Activated CD4-positive, alpha-beta T cell treated with anti-CD3 and anti-CD28 coated beads, Interleukin-2, amount 10 ng/mL, durations not matched to agents 7 days and 5 days (primary cell): ENCODE data around the gene PRKAR1B. TPM values are rescaled to one million over a fixed set of nuclear protein-coding genes. Genes with fewer than 3 reads are reported as not detected.

ENCODE experiments used
- CTCF ChIA-PET: fragments of 350-600 bp; sonication (Branson Sonifier 250); formaldehyde crosslinking; loops from one replicate; lab custom pipeline; 2021; ENCODE audit warnings: antibody characterized with exemption; lab: Charles Lee
- POLR2A ChIA-PET: fragments of 350-600 bp; sonication (Branson Sonifier 250); formaldehyde crosslinking; loops from one replicate; lab custom pipeline; 2021; ENCODE audit warnings: antibody characterized with exemption; lab: Charles Lee
- DNase-seq: peaks from one replicate; pipeline ENCODE4 v3.0.0-alpha.2; 2020
- H3K27ac Mint-ChIP-seq: one replicate; pipeline ENCODE4 v1.8.0; 2021; ENCODE audit warnings: mild to moderate bottlenecking, moderate library complexity, mixed read lengths
- H3K27me3 Mint-ChIP-seq: one replicate; pipeline ENCODE4 v1.8.0; 2021; ENCODE audit warnings: mixed read lengths
- H3K36me3 Mint-ChIP-seq: one replicate; pipeline ENCODE4 v1.8.0; 2021; ENCODE audit warnings: low read depth, mixed read lengths
- H3K4me1 Mint-ChIP-seq: one replicate; pipeline ENCODE4 v1.8.0; 2021; ENCODE audit warnings: mixed read lengths
- H3K4me3 Mint-ChIP-seq: one replicate; pipeline ENCODE4 v1.8.0; 2021; ENCODE audit warnings: mild to moderate bottlenecking, moderate library complexity, mixed read lengths
- H3K9me3 Mint-ChIP-seq: one replicate; pipeline ENCODE4 v1.8.0; 2021; ENCODE audit warnings: mixed read lengths
- total RNA-seq, 2 experiments: library from RNA; stranded (reverse); gene quantifications; one replicate each; pipeline ENCODE4 v1.2.3, GENCODE V29; 2021

The PRKAR1B gene
- total RNA-seq, 2 experiments from 2014 or later: 29.8 to 32.5 TPM

GRCh38 chr7:568031-568951 is 158.8 kb downstream of the PRKAR1B start:
- Mint-ChIP-seq H3K4me1 (no peaks in the 10 kb centered on the region), H3K4me3 (no peak overlapping the region), H3K27ac (peak overlapping the region; percentile 44), H3K9me3 (no peaks in the 10 kb centered on the region), H3K27me3 (no peaks in the 10 kb centered on the region), H3K36me3 (no peaks in the 10 kb centered on the region)
- ChIA-PET POLR2A (no interaction called here), CTCF (no interaction called here)
- no peak for DNase-seq

GRCh38 chr7:567305-567883 is 159.7 kb downstream of the PRKAR1B start:
- Mint-ChIP-seq H3K4me3 (no peak overlapping the region), H3K27ac (no peak overlapping the region), H3K27me3 (no peaks in the 10 kb centered on the region), H3K36me3 (no peaks in the 10 kb centered on the region), H3K9me3 (no peaks in the 10 kb centered on the region), H3K4me1 (no peaks in the 10 kb centered on the region)
- DNase-seq: no peak
- POLR2A ChIA-PET: no interaction called here
- CTCF ChIA-PET: interaction anchor here (0.5 kb wide), 1 partner anchor 95 kb away, joined by 4 read pairs; no protein-coding TSS in a partner anchor

GRCh38 chr7:566100-566499 is 161.0 kb downstream of the PRKAR1B start:
- H3K27me3 Mint-ChIP-seq: no peaks in the 10 kb centered on the region

GRCh38 chr7:564176-564865 is 162.8 kb downstream of the PRKAR1B start:
- ChIA-PET CTCF (no interaction called here), POLR2A (no interaction called here)
- no peak overlapping the region for H3K27ac Mint-ChIP-seq
- no peak for DNase-seq
- H3K4me1 Mint-ChIP-seq: no peaks in the 10 kb centered on the region
- H3K27me3 Mint-ChIP-seq: no peaks in the 10 kb centered on the region
- H3K36me3 Mint-ChIP-seq: no peaks in the 10 kb centered on the region
- no peak overlapping the region for H3K4me3 Mint-ChIP-seq
- no peaks in the 10 kb centered on the region for H3K9me3 Mint-ChIP-seq

More at GRCh38 chr7:566100-566499, 161.0 kb downstream of the PRKAR1B start:
- Mint-ChIP-seq H3K4me1 (no peaks in the 10 kb centered on the region), H3K27ac (no peak overlapping the region), H3K4me3 (no peak overlapping the region), H3K9me3 (no peaks in the 10 kb centered on the region), H3K36me3 (no peaks in the 10 kb centered on the region)
- no peak for DNase-seq
- CTCF ChIA-PET: interaction anchor here (1.2 kb wide), 1 partner anchor 18 kb away, joined by 3 read pairs; no protein-coding TSS in a partner anchor
- POLR2A ChIA-PET: no interaction called here

- Mint-ChIP-seq H3K27me3 (no peaks in the 10 kb centered on the region), H3K4me1 (no peaks in the 10 kb centered on the region), H3K27ac (no peak overlapping the region), H3K36me3 (no peaks in the 10 kb centered on the region), H3K9me3 (no peaks in the 10 kb centered on the region), H3K4me3 (no peak overlapping the region)
- CTCF ChIA-PET: no interaction called here
- POLR2A ChIA-PET: no interaction called here
- DNase-seq: no peak
These were observed 163.4 kb downstream of the PRKAR1B start for GRCh38 chr7:563629-564170.

DNA sequence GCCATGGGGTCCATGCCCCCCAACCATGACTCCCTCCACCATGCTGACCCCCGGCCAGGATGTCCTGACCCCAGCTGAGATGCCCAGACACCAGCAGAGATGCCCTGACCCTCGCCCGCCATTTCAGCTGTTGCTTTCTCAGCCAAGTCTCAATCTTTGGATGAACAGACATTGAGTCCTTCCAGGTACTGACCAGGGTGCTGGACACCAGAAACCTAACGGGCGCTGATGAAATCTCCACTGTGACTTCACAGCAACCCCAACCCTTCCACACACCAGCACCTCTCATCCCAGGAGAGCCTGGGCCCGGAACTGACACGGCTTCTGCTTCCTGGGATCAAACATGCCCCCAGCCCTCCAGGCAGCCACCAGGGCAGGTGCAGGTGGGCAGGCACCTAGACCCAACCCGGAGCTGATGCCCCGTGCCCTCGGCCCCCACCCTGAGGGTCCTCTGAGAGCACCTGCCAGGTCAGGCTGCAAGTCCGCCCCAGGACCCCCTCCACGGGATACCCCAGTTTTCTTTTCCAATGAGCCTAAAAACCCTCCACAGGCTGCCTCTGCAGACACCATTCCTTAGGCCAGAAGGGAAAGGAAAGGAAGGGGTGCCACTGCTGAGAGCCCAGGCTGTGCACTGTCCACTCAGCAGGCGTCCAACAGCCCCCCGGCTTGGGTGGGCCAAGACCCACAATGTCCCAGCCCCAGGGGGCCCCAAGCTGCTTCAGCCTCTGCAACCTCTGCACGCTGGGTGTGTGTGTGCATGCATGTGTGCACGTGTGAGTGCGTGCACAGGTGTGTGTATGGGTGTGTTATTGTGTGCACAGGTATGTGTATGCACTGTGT is 164.1 kb downstream of the PRKAR1B start:
- H3K27ac Mint-ChIP-seq: no peak overlapping the region
- POLR2A ChIA-PET: no interaction called here
- H3K27me3 Mint-ChIP-seq: no peaks in the 10 kb centered on the region

GRCh38 chr7:562374-562675 is 164.8 kb downstream of the PRKAR1B start:
- POLR2A ChIA-PET: no interaction called here
- Mint-ChIP-seq H3K9me3 (no peaks in the 10 kb centered on the region), H3K36me3 (no peaks in the 10 kb centered on the region), H3K4me3 (no peak overlapping the region), H3K4me1 (no peaks in the 10 kb centered on the region), H3K27me3 (no peaks in the 10 kb centered on the region), H3K27ac (no peak overlapping the region)
- CTCF ChIA-PET: no interaction called here
- DNase-seq: no peak

More for the DNA sequence above, 164.1 kb downstream of the PRKAR1B start:
- Mint-ChIP-seq H3K36me3 (no peaks in the 10 kb centered on the region), H3K4me3 (no peak overlapping the region), H3K4me1 (no peaks in the 10 kb centered on the region), H3K9me3 (no peaks in the 10 kb centered on the region)
- DNase-seq: no peak
- CTCF ChIA-PET: no interaction called here

GRCh38 chr7:561631-562373 is 165.3 kb downstream of the PRKAR1B start:
- Mint-ChIP-seq H3K4me3 (no peak overlapping the region), H3K36me3 (no peaks in the 10 kb centered on the region), H3K4me1 (no peaks in the 10 kb centered on the region), H3K27ac (no peak overlapping the region), H3K27me3 (no peaks in the 10 kb centered on the region), H3K9me3 (no peaks in the 10 kb centered on the region)
- ChIA-PET POLR2A (no interaction called here), CTCF (no interaction called here)
- DNase-seq: no peak

DNA sequence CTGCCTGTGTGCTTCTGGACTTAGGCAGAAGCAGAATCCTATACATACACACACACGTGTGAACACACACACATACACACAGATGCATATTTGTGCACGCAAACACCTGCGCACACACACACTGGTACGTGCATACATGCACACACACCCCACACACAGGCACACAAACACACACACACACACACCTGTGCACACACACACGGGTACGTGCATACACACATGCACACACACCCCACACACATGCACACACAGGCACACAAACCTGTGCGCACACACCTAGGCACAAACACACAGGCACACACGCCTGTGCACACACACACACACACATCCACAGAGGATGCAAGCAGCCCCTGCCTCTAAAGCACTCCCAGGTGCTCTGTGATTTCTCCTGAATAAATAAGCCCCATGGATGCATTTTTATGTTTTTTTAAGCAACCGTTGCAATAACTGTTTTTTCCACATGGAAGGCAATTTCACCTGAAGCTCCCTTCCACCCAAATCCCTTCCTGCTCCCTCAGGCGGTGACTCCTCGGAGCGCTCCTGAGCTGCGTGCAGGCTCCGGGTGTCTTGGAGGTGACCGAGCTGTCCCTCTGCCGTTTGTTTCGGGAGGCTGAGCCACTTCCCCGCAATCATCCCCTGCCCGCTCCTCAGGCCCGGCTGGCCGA is 166.0 kb downstream of the PRKAR1B start:
- POLR2A ChIA-PET: no interaction called here
- H3K4me1 Mint-ChIP-seq: no peaks in the 10 kb centered on the region

DNA sequence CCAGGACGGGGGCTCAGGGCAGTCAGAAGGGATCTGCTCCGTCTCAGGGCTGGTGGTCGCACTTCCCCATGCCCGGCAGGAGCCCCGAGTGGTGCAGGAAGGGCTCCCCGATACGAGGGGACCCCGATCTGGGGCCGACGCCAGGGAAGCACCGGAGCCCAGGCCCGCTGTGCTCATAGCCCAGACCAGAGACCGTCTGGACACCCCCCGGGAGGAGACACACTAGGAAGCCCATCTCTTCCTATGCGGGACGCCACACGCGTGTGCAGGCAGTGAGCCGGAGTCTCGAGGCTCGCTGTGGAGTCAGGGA is 167.7 kb downstream of the PRKAR1B start:
- no peaks in the 10 kb centered on the region for H3K27me3 Mint-ChIP-seq
- ChIA-PET POLR2A (no interaction called here), CTCF (no interaction called here)
- no peak for DNase-seq
- no peaks in the 10 kb centered on the region for H3K9me3 Mint-ChIP-seq
- no peak overlapping the region for H3K27ac Mint-ChIP-seq
- no peak overlapping the region for H3K4me3 Mint-ChIP-seq
- H3K4me1 Mint-ChIP-seq: no peaks in the 10 kb centered on the region
- H3K36me3 Mint-ChIP-seq: no peaks in the 10 kb centered on the region

More for the DNA sequence above, 166.0 kb downstream of the PRKAR1B start:
- no peak overlapping the region for H3K27ac Mint-ChIP-seq
- H3K4me3 Mint-ChIP-seq: no peak overlapping the region
- no peaks in the 10 kb centered on the region for H3K36me3 Mint-ChIP-seq
- no peaks in the 10 kb centered on the region for H3K9me3 Mint-ChIP-seq
- no peaks in the 10 kb centered on the region for H3K27me3 Mint-ChIP-seq
- CTCF ChIA-PET: no interaction called here
- DNase-seq: no peak

DNA sequence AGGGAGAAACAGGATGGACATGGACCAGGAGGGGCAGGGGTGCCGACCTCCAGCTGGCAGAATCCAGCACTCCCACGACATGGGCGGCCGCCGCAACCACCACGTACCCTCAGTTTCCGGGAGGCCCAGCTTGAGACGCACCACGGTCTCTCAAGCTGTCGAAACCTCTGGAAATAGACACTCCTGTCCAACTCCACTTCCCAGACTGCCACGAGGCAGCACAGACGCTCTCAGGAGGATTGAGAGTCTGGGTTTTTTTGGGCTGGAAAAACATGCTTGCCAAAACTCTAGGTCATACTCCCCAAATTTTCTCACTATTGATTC is 169.6 kb downstream of the PRKAR1B start:
- CTCF ChIA-PET: no interaction called here
- Mint-ChIP-seq H3K9me3 (no peaks in the 10 kb centered on the region), H3K27ac (no peak overlapping the region), H3K4me1 (no peaks in the 10 kb centered on the region), H3K4me3 (no peak overlapping the region), H3K36me3 (no peaks in the 10 kb centered on the region), H3K27me3 (no peaks in the 10 kb centered on the region)
- DNase-seq: no peak
- POLR2A ChIA-PET: no interaction called here
